GM23248 (cell line): ENCODE data around the gene FGF1. TPM values are rescaled to one million over a fixed set of nuclear protein-coding genes. Genes with fewer than 3 reads are reported as not detected.

ENCODE experiments used
- DNase-seq: peaks from one replicate; pipeline ENCODE4 v3.0.0-alpha.2; 2015
- H2AFZ ChIP-seq: fragments of 200-600 bp; sonication (generic); 2 replicates; pipeline ENCODE4 v1.6.1; 2016; ENCODE audit warnings: antibody characterized with exemption
- H3F3A ChIP-seq: fragments of 200-600 bp; sonication (generic); 2 replicates; pipeline ENCODE4 v1.6.1; 2016; ENCODE audit warnings: mild to moderate bottlenecking, antibody characterized with exemption, mixed run types; ENCODE audit not compliant: insufficient read depth
- H3K27ac ChIP-seq: fragments of 200-600 bp; sonication (generic); 2 replicates; pipeline ENCODE4 v1.5.1; 2016; ENCODE audit warnings: mild to moderate bottlenecking
- H3K27me3 ChIP-seq: fragments of 200-600 bp; sonication (generic); replicated peaks from 2 replicates; pipeline ENCODE4 v1.6.1; 2016; ENCODE audit warnings: mild to moderate bottlenecking; ENCODE audit not compliant: insufficient read depth
- H3K36me3 ChIP-seq: fragments of 200-600 bp; sonication (generic); 2 replicates; pipeline ENCODE4 v1.6.1; 2016; ENCODE audit warnings: low read depth, mild to moderate bottlenecking
- H3K4me1 ChIP-seq: fragments of 200-600 bp; sonication (generic); 2 replicates; pipeline ENCODE4 v1.6.1; 2016; ENCODE audit warnings: mild to moderate bottlenecking; ENCODE audit not compliant: insufficient read depth
- H3K4me2 ChIP-seq: fragments of 200-600 bp; sonication (generic); one replicate; pipeline ENCODE4 v1.6.1; 2016; ENCODE audit warnings: mild to moderate bottlenecking; ENCODE audit not compliant: unreplicated experiment
- H3K4me3 ChIP-seq: fragments of 200-600 bp; sonication (generic); 2 replicates; pipeline ENCODE4 v1.5.1; 2016; ENCODE audit warnings: mild to moderate bottlenecking
- H3K79me2 ChIP-seq: fragments of 200-600 bp; sonication (generic); 2 replicates; pipeline ENCODE4 v1.6.1; 2016; ENCODE audit warnings: mild to moderate bottlenecking; ENCODE audit not compliant: insufficient read depth
- H3K9ac ChIP-seq: fragments of 200-600 bp; sonication (generic); 2 replicates; pipeline ENCODE4 v1.6.1; 2016; ENCODE audit warnings: mild to moderate bottlenecking
- H3K9me2 ChIP-seq: fragments of 200-600 bp; sonication (generic); 2 replicates; pipeline ENCODE4 v1.6.1; 2016; ENCODE audit warnings: mixed run types, mild to moderate bottlenecking, moderate library complexity; ENCODE audit not compliant: insufficient read depth
- H3K9me3 ChIP-seq: fragments of 200-600 bp; sonication (generic); one replicate; pipeline ENCODE4 v1.6.1; 2017; ENCODE audit warnings: low read depth
- H4K20me1 ChIP-seq: fragments of 200-600 bp; sonication (generic); 2 replicates; pipeline ENCODE4 v1.6.0; 2016; ENCODE audit not compliant: insufficient read depth
- EZH2 ChIP-seq: fragments of 200-600 bp; sonication (generic); IDR thresholded peaks from 2 replicates; pipeline ENCODE4 v1.6.1; 2018; ENCODE audit warnings: antibody characterized with exemption, mild to moderate bottlenecking; ENCODE audit not compliant: insufficient read depth, poor library complexity, severe bottlenecking
- EZH2phosphoT487 ChIP-seq: fragments of 200-600 bp; sonication (generic); IDR thresholded peaks from 2 replicates; pipeline ENCODE4 v1.6.1; 2018; ENCODE audit warnings: antibody characterized with exemption, moderate library complexity, mild to moderate bottlenecking, low read depth; ENCODE audit not compliant: insufficient read depth
- WGBS, 2 experiments: methylation state at CpG; one replicate each; pipeline ENCODE4 v1.1.6; 2015 to 2017; ENCODE audit warnings: low lambda C conversion rate in 2 of 2, low coverage in 1 of 2; ENCODE audit errors: missing lambda C conversion rate in 2 of 2; 5-methylcytosine and 5-hydroxymethylcytosine counted together
- in situ Hi-C: fragments of 300-500 bp; cut with MboI; formaldehyde crosslinking; loops from 2 replicates; pipeline ENCODE4 v1.15.0; 2020
- polyA plus RNA-seq: library from polyadenylated mRNA; unstranded; fragments of >200 nt; fragmentation: Nextera tagmentation; extraction: Ambion mirVana; gene quantifications from 2 replicates; pipeline ENCODE4 v1.2.1, GENCODE V29; 2016
- total RNA-seq: library from RNA; depleted of rRNA; stranded (reverse); fragments of >200 nt; shearing (Covaris generic); gene quantifications from 2 replicates; pipeline ENCODE4 v1.2.3, GENCODE V29; 2014

The FGF1 gene
- total and polyA plus RNA-seq, 2 experiments from 2014 or later = 13.8 to 29.6 TPM

GRCh38 chr5:142678529-142678928, 7.4 kb downstream of the FGF1 start:
- H3K4me2 ChIP-seq = no peak overlapping the region
- TF ChIP-seq EZH2phosphoT487 (no peak), EZH2 (no peak)
- no peak overlapping the region for H2AFZ ChIP-seq
- no peak overlapping the region for H3K4me3 ChIP-seq
- H3K9ac ChIP-seq = no peak overlapping the region
- H3K4me1 ChIP-seq = peaks cover 21% of the 10 kb centered on the region
- H3K27me3 ChIP-seq = no peaks in the 10 kb centered on the region
- H3K9me2 ChIP-seq = no peaks in the 10 kb centered on the region
- no peak overlapping the region for H3K27ac ChIP-seq
- in situ Hi-C loops = loop anchor here (25.0 kb wide), 1 partner anchor 516 kb away; no protein-coding TSS in a partner anchor
- no peaks in the 10 kb centered on the region for H3K36me3 ChIP-seq
- H3F3A ChIP-seq = peaks cover 15% of the 10 kb centered on the region
- no peaks in the 10 kb centered on the region for H4K20me1 ChIP-seq
- 93% methylated on average over 4 of the region's 4 CpGs for WGBS, 2 experiments
- no peaks in the 10 kb centered on the region for H3K79me2 ChIP-seq
- no peak for DNase-seq
- H3K9me3 ChIP-seq = no peaks in the 10 kb centered on the region

GRCh38 chr5:142677198-142677597, 8.7 kb downstream of the FGF1 start:
- Histone ChIP-seq H3K4me1 (peaks cover 21% of the 10 kb centered on the region), H3K27me3 (no peaks in the 10 kb centered on the region), H2AFZ (no peak overlapping the region), H3K79me2 (no peaks in the 10 kb centered on the region), H4K20me1 (no peaks in the 10 kb centered on the region), H3K9me3 (no peaks in the 10 kb centered on the region), H3K27ac (peak overlapping the region; percentile 44; the same call in 1 of the 2 replicates), H3K9me2 (no peaks in the 10 kb centered on the region), H3K4me2 (no peak overlapping the region), H3K36me3 (no peaks in the 10 kb centered on the region), H3K9ac (no peak overlapping the region), H3K4me3 (no peak overlapping the region), H3F3A (peaks cover 16% of the 10 kb centered on the region)
- TF ChIP-seq EZH2 = no peak
- TF ChIP-seq EZH2phosphoT487 = no peak
- 25 to 27% methylated on average over 2 of the region's 2 CpGs for WGBS, 2 experiments
- in situ Hi-C loops = loop anchor here (25.0 kb wide), 1 partner anchor 515 kb away; no protein-coding TSS in a partner anchor
- peak; percentile 81 for DNase-seq

GRCh38 chr5:142676318-142676717, 9.6 kb downstream of the FGF1 start:
- no peaks in the 10 kb centered on the region for H3K9me2 ChIP-seq
- no peak overlapping the region for H3K27ac ChIP-seq
- DNase-seq = no peak
- H2AFZ ChIP-seq = no peak overlapping the region
- H3K4me1 ChIP-seq = peaks cover 30% of the 10 kb centered on the region
- WGBS, 2 experiments = 85 to 87% methylated on average over 4 of the region's 4 CpGs
- in situ Hi-C loops = loop anchor here (25.0 kb wide), 1 partner anchor 514 kb away; no protein-coding TSS in a partner anchor
- no peaks in the 10 kb centered on the region for H4K20me1 ChIP-seq
- H3K9me3 ChIP-seq = no peaks in the 10 kb centered on the region
- H3K4me3 ChIP-seq = no peak overlapping the region
- H3K79me2 ChIP-seq = no peaks in the 10 kb centered on the region
- H3F3A ChIP-seq = peaks cover 25% of the 10 kb centered on the region
- H3K36me3 ChIP-seq = no peaks in the 10 kb centered on the region
- no peak for TF ChIP-seq EZH2phosphoT487
- no peak for TF ChIP-seq EZH2
- H3K4me2 ChIP-seq = no peak overlapping the region
- H3K27me3 ChIP-seq = no peaks in the 10 kb centered on the region
- no peak overlapping the region for H3K9ac ChIP-seq

GRCh38 chr5:142674531-142675469, 11.1 kb downstream of the FGF1 start:
- peak overlapping the region; percentile 73 for H2AFZ ChIP-seq

More at GRCh38 chr5:142674531-142675469, 11.1 kb downstream of the FGF1 start:
- in situ Hi-C loops = loop anchor here (25.0 kb wide), 1 partner anchor 512 kb away; no protein-coding TSS in a partner anchor
- TF ChIP-seq EZH2phosphoT487 (no peak), EZH2 (no peak)
- WGBS, 2 experiments = 59 to 60% methylated on average over 22 of the region's 22 CpGs
- Histone ChIP-seq H3K79me2 (no peaks in the 10 kb centered on the region), H4K20me1 (no peaks in the 10 kb centered on the region), H3K4me1 (peaks cover 36% of the 10 kb centered on the region), H3K27ac (peak overlapping the region; percentile 64), H3F3A (peaks cover 35% of the 10 kb centered on the region), H3K4me3 (no peak overlapping the region), H3K9me3 (no peaks in the 10 kb centered on the region), H3K9me2 (no peaks in the 10 kb centered on the region), H3K4me2 (peak overlapping the region; percentile 22), H3K27me3 (no peaks in the 10 kb centered on the region), H3K9ac (peak overlapping the region; percentile 30), H3K36me3 (no peaks in the 10 kb centered on the region)
- peak; percentile 89 for DNase-seq
